Adrenal gland (tissue), 12 donors: ENCODE measurements around the gene TM9SF2. TPM values are rescaled to one million over a fixed set of nuclear protein-coding genes. Genes with fewer than 3 reads are reported as not detected.
"Not testable (repeated sequence)": the region's sequence is repeated elsewhere in the genome, so short reads cannot be mapped to it uniquely, and the experiment has no call there.

ENCODE experiments used
- DNase-seq, 7 donors: peaks; one replicate each; pipeline ENCODE4 v3.0.0-alpha.2; 2019 to 2020
- H3K27ac ChIP-seq, 5 donors: fragments of 200-600 bp; sonication (generic) in 4 of 5; 1 replicate in 3 of 5; 2 replicates in 2 of 5; pipeline versions ENCODE4 v1.5.1 to v1.8.0; 2016 to 2020; ENCODE audit warnings: mild to moderate bottlenecking in 1 of 5
- H3K27me3 ChIP-seq: fragments of 200-600 bp; 2 replicates; pipeline ENCODE4 v1.8.0; 2021
- H3K36me3 ChIP-seq, 2 donors: fragments of 200-600 bp; replicated peaks in 1 of 2; 1 replicate in 1 of 2; 2 replicates in 1 of 2; pipeline versions ENCODE4 v1.5.1 to v1.8.0; 2018 to 2022
- H3K4me1 ChIP-seq, 2 donors: fragments of 200-600 bp; replicated peaks in 1 of 2; 1 replicate in 1 of 2; 2 replicates in 1 of 2; pipeline versions ENCODE4 v1.5.1 to v1.8.0; 2018 to 2021
- H3K4me3 ChIP-seq, 4 donors: fragments of 200-600 bp; sonication (generic) in 3 of 4; one replicate each; pipeline ENCODE4 v1.5.1; 2016 to 2018
- H3K9me3 ChIP-seq, 3 donors: fragments of 200-600 bp; sonication (generic) in 1 of 3; replicated peaks in 1 of 3; 1 replicate in 2 of 3; 2 replicates in 1 of 3; pipeline versions ENCODE4 v1.5.1 to v1.8.0; 2016 to 2021
- CTCF ChIP-seq, 6 experiments: fragments of 450-650 bp in 4 of 6; fragments of 200-600 bp in 2 of 6; sonication (generic) in 1 of 6; IDR thresholded peaks; 1 replicate in 5 of 6; 2 replicates in 1 of 6; pipeline versions ENCODE4 v1.5.1 to v1.8.0; 2016 to 2021; ENCODE audit warnings: antibody characterized with exemption in 6 of 6, mild to moderate bottlenecking in 2 of 6, moderate library complexity in 1 of 6
- POLR2A ChIP-seq, 2 donors: fragments of 450-650 bp; IDR thresholded peaks; one replicate each; pipeline ENCODE4 v1.6.1; 2017; ENCODE audit warnings: antibody characterized with exemption in 2 of 2, mild to moderate bottlenecking in 2 of 2, moderate library complexity in 1 of 2
- WGBS, 4 donors: extraction: QIAGEN DNeasy Blood & Tissue Kit in 2 of 4; methylation state at CpG; one replicate each; pipeline versions ENCODE4 v1.1.5 to v1.1.7; 2013 to 2017; 5-methylcytosine and 5-hydroxymethylcytosine counted together
- intact Hi-C, 2 donors: fragments of 100-400 bp; cut with DNase I; formaldehyde crosslinking; loops; one replicate each; pipeline versions ENCODE4 v1.14.1 to v1.15.0; 2022 to 2023
- polyA plus RNA-seq, 3 donors: library from polyadenylated mRNA; stranded (reverse); fragments of 200-250 nt in 2 of 3; fragments of 350-450 nt in 1 of 3; fragmentation: Illumina TruSeq in 1 of 3; extraction: RNeasy Lipid Tissue Mini Kit (QIAGEN cat#74804) in 1 of 3; gene quantifications; one replicate each; pipeline ENCODE4 v1.2.3, GENCODE V29; 2013 to 2014
- total RNA-seq, 9 donors: library from RNA; depleted of rRNA in 4 of 9; stranded (reverse); fragments of >200 nt in 4 of 9; fragments of 120-200 nt in 1 of 9; fragmentation: NEBNext Ultra II Directional in 1 of 9; extraction: Animal tissue kit (Norgen Biotek cat#: 25700) in 1 of 9; gene quantifications; one replicate each; pipeline versions ENCODE4 v1.1.0 to v1.2.4, GENCODE V29; 2013 to 2023
- donor health status: healthy with polysubstance abuse.
- donor health status: Bipolar disorder and iron deficiency.
- donor health status: DM: yes; HTN: yes; CAD: no.
- donor health status: DM: no; HTN: no; CAD: no.
- donor health status: DM: no; HTN: no; CAD: no.
- donor health status: DM: yes; HTN: yes; CAD: no.

Gene TM9SF2
- total and polyA plus RNA-seq, 12 donors: 22.7 to 153 (median 113) TPM

- Histone ChIP-seq H3K27me3 (no peaks in the 10 kb centered on the region), H3K4me3 (no peak overlapping the region), H3K36me3 (no peaks in the 10 kb centered on the region), H3K27ac (no peak overlapping the region), H3K9me3 (no peaks in the 10 kb centered on the region), H3K4me1 (no peaks in the 10 kb centered on the region)
- TF ChIP-seq CTCF (IDR thresholded peaks at IDR 0.05) (no peak), POLR2A (IDR thresholded peaks at IDR 0.05) (no peak)
- 88 to 91% (median 90%) methylated on average over 4 of the region's 4 CpGs for WGBS, 4 donors
- intact Hi-C loops: no loop called here
- DNase-seq: no peak
Observed at GRCh38 chr13:99481366-99481765, 19.9 kb upstream of the TM9SF2 start.

DNA sequence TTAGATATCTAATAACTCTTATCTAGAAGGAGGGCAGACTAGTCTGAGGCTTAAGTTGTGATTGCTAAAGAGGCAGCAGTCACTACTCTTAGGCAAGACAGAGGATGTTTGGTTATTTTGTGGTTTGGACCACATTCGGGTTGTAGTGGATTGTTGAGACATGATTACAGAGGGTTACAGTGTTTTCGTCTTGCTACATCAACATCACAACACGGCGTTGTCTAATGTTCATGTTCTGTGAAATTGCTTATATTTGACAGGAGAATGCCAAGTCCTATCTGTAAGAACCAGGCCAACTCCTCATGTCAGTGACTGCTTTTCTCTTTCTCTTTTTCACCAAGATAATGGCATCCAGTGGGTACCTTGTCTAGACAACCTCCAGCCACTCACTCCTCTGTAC lies 16.8 kb upstream of the TM9SF2 start:
- Histone ChIP-seq H3K27me3 (no peaks in the 10 kb centered on the region), H3K36me3 (no peaks in the 10 kb centered on the region), H3K4me3 (no peak overlapping the region), H3K4me1 (no peaks in the 10 kb centered on the region), H3K27ac (no peak overlapping the region), H3K9me3 (no peaks in the 10 kb centered on the region)
- DNase-seq: no peak
- WGBS, 4 donors: 63 to 83% (median 69%) methylated on average over 4 of the region's 4 CpGs
- no peak for TF ChIP-seq CTCF (IDR thresholded peaks at IDR 0.05)
- TF ChIP-seq POLR2A (IDR thresholded peaks at IDR 0.05): no peak
- intact Hi-C loops: no loop called here

DNA sequence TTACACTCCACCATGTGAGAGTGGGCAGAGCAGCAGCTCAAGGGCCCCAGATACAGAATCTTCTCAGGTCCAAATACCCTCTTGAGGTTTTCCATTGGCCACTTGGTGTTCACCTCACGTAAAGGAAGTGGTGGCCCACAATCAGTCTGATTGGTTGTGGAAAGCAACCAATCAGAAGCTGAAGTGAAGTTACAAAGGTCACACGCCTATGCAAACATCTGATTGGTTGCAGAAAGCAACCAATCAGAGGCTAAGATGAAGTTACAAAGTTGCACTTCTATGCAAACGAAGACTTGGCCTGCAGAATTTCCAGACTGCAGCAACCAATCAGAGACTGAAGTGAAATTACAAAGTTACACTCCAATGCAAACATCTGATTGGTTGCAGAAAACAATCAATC lies 14.3 kb upstream of the TM9SF2 start:
- no peak overlapping the region for H3K4me3 ChIP-seq
- H3K9me3 ChIP-seq: no peaks in the 10 kb centered on the region
- no peaks in the 10 kb centered on the region for H3K27me3 ChIP-seq
- no peak for TF ChIP-seq POLR2A (IDR thresholded peaks at IDR 0.05)
- no peak for TF ChIP-seq CTCF (IDR thresholded peaks at IDR 0.05)
- no peaks in the 10 kb centered on the region for H3K36me3 ChIP-seq
- no peak overlapping the region for H3K27ac ChIP-seq
- intact Hi-C loops: no loop called here
- 74 to 91% (median 84%) methylated on average over 3 of the region's 3 CpGs for WGBS, 4 donors
- DNase-seq: no peak
- H3K4me1 ChIP-seq: no peaks in the 10 kb centered on the region

DNA sequence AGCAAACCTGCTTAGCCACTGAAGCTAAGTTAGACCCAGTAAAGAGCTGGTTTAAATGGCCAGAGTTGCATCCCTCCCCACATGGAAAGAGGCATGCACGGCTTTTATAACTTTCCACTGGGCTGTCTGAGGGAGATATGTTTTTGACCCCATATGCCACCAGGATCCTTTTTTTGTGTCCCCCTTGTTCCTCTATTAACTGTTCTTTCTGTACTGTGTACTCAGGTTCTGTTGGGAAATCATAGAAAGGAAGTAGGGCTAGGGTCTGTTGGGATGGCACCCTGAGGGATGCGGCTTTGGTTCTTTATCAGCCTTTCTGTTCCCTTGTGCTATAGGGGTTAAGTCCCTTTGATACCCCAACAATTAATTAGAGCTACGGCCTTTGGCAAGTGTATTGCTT lies 12.2 kb upstream of the TM9SF2 start:
- no peaks in the 10 kb centered on the region for H3K27me3 ChIP-seq
- intact Hi-C loops: no loop called here
- no peak overlapping the region for H3K27ac ChIP-seq
- WGBS, 4 donors: 79 to 88% (median 85%) methylated on average over 3 of the region's 3 CpGs
- TF ChIP-seq CTCF (IDR thresholded peaks at IDR 0.05) (no peak), POLR2A (IDR thresholded peaks at IDR 0.05) (no peak)
- no peaks in the 10 kb centered on the region for H3K36me3 ChIP-seq
- H3K9me3 ChIP-seq: no peaks in the 10 kb centered on the region
- no peak overlapping the region for H3K4me3 ChIP-seq
- H3K4me1 ChIP-seq: no peaks in the 10 kb centered on the region
- DNase-seq: no peak

GRCh38 chr13:99491750-99492149 lies 9.5 kb upstream of the TM9SF2 start:
- intact Hi-C loops, H3K27ac ChIP-seq: not testable (repeated sequence)
- WGBS, 4 donors: 88 to 95% (median 89%) methylated on average over 3 of the region's 3 CpGs

More at GRCh38 chr13:99491750-99492149, 9.5 kb upstream of the TM9SF2 start:
- DNase-seq, H3K4me3 ChIP-seq, H3K4me1 ChIP-seq, H3K36me3 ChIP-seq, H3K27me3 ChIP-seq, H3K9me3 ChIP-seq: not testable (repeated sequence)
